Endodermal cell (in vitro differentiated cells): ENCODE measurements around the gene PRDM15. TPM values are rescaled to one million over a fixed set of nuclear protein-coding genes. Genes with fewer than 3 reads are reported as not detected.

Experiments used
- DNase-seq: peaks from one replicate; pipeline ENCODE4 v3.0.0-alpha.2; 2017
- H3K27ac ChIP-seq: 2 replicates; pipeline ENCODE4 v1.5.1; 2013; ENCODE audit warnings: mild to moderate bottlenecking, low read depth, low read length, moderate library complexity
- H3K27me3 ChIP-seq: 2 replicates; pipeline ENCODE4 v1.6.1; 2013; ENCODE audit warnings: mild to moderate bottlenecking, low read length, moderate library complexity; ENCODE audit not compliant: insufficient read depth, control insufficient read depth, poor library complexity, severe bottlenecking
- H3K36me3 ChIP-seq: 2 replicates; pipeline ENCODE4 v1.7.0; 2013; ENCODE audit warnings: mild to moderate bottlenecking, low read length, moderate library complexity; ENCODE audit not compliant: control insufficient read depth, insufficient read depth
- H3K4me1 ChIP-seq: one replicate; pipeline ENCODE4 v1.7.0; 2013; ENCODE audit warnings: low read length; ENCODE audit not compliant: control insufficient read depth, insufficient read depth
- H3K4me3 ChIP-seq: 2 replicates; pipeline ENCODE4 v1.5.1; 2013; ENCODE audit warnings: mild to moderate bottlenecking, low read length, moderate library complexity
- H3K9ac ChIP-seq: 2 replicates; pipeline ENCODE4 v1.6.1; 2013; ENCODE audit warnings: mild to moderate bottlenecking, low read length, moderate library complexity; ENCODE audit not compliant: poor library complexity, severe bottlenecking; ENCODE audit errors: extremely low read depth
- H3K9me3 ChIP-seq: 2 replicates; pipeline ENCODE4 v1.6.1; 2013; ENCODE audit warnings: mild to moderate bottlenecking, low read length, moderate library complexity; ENCODE audit not compliant: control insufficient read depth
- H3K27ac Mint-ChIP-seq: 2 replicates; pipeline ENCODE4 v1.8.0; 2020; ENCODE audit warnings: mixed read lengths
- H3K27me3 Mint-ChIP-seq: 2 replicates; pipeline ENCODE4 v1.8.0; 2021; ENCODE audit warnings: mild to moderate bottlenecking, mixed read lengths; ENCODE audit not compliant: insufficient read depth
- H3K36me3 Mint-ChIP-seq: 2 replicates; pipeline ENCODE4 v1.8.0; 2020; ENCODE audit warnings: low read depth, mixed read lengths
- H3K4me1 Mint-ChIP-seq: 2 replicates; pipeline ENCODE4 v1.8.0; 2020; ENCODE audit warnings: mixed read lengths
- H3K4me3 Mint-ChIP-seq: 2 replicates; pipeline ENCODE4 v1.8.0; 2020; ENCODE audit warnings: mild to moderate bottlenecking, moderate library complexity, mixed read lengths
- H3K9me3 Mint-ChIP-seq: 2 replicates; pipeline ENCODE4 v1.8.0; 2020; ENCODE audit warnings: mild to moderate bottlenecking, mixed read lengths
- CTCF ChIP-seq: fragments of 200-600 bp; sonication (generic); conservative IDR thresholded peaks from 2 replicates; pipeline ENCODE4 v1.5.0; 2021; ENCODE audit warnings: antibody characterized with exemption, mild to moderate bottlenecking
- WGBS, 2 experiments: methylation state at CpG; one replicate each; pipeline versions ENCODE4 v1.1.5 to v1.1.7; 2013; ENCODE audit warnings: missing lambda C conversion rate in 2 of 2, mixed read lengths in 1 of 2; ENCODE audit not compliant: insufficient coverage in 1 of 2, insufficient read length in 1 of 2; 5-methylcytosine and 5-hydroxymethylcytosine counted together
- total RNA-seq, 2 donors: library from RNA; stranded (reverse); fragmentation: NEBNext Ultra II Directional in 1 of 2; extraction: Animal tissue kit (Norgen Biotek cat#: 25700) in 1 of 2; gene quantifications; 2 replicates in 1 of 2; 3 replicates in 1 of 2; pipeline ENCODE4 v1.2.1, GENCODE V29; 2021

Gene PRDM15
- total RNA-seq, 2 donors from 2014 or later, result 8.8 to 10.1 TPM

DNA sequence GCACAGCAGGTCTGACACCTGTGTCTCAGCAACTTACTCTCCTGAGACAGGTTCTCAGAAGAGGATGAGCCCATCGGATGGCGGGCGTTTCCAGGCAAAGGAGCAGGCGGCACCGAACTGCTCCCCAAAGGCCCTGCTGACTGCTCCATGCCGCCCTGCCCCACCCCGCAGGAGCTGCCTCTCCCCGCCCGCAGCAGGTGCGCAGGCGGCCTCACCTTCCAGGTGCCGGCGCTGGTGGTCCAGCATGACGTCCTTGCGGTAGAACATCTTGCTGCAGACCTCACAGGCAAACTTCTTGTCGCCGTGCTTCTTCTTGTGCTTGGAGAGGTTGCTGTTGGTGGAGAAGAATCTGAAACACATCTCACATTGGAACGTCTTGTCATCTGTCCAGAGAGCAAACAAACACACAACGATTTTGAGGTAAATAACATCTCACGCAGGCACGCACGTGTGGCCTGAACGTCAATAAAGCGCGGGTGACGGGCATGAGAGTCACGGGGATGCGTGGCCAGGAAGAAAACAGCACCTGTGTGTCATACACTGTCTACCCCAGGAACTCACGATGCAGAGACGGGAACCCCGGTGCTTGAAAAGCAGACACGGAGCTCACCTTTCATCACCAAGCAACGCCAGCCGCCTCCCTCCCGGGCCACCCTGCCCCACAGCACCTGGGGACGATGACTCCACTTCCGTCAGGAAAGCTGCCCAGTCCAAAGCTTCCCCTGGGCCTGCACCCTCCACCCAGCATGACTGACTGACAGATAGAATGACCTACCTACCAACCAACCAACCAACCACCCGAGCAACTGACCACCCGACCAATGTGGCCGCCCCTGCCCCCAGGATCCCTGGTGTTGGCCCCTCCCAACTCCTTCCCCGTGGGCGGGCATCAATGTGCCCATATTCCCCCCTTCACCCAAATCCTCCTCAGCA is 50.9 kb downstream of the PRDM15 start:
- H3K9me3 ChIP-seq, result no peaks in the 10 kb centered on the region
- no peak for TF ChIP-seq CTCF
- no peak overlapping the region for H3K4me3 ChIP-seq
- H3K9ac ChIP-seq, result no peak overlapping the region
- no peak for DNase-seq
- no peak overlapping the region for H3K27ac ChIP-seq
- Mint-ChIP-seq H3K4me1 (no peaks in the 10 kb centered on the region), H3K36me3 (peaks cover 2% of the 10 kb centered on the region), H3K4me3 (no peak overlapping the region), H3K27me3 (no peaks in the 10 kb centered on the region), H3K27ac (no peak overlapping the region), H3K9me3 (no peaks in the 10 kb centered on the region)
- WGBS, 2 experiments, result 94 to 97% methylated on average over 35 to 42 of the region's 42 CpGs
- no peaks in the 10 kb centered on the region for H3K4me1 ChIP-seq
- no peaks in the 10 kb centered on the region for H3K27me3 ChIP-seq
- H3K36me3 ChIP-seq, result peaks cover 10% of the 10 kb centered on the region

DNA sequence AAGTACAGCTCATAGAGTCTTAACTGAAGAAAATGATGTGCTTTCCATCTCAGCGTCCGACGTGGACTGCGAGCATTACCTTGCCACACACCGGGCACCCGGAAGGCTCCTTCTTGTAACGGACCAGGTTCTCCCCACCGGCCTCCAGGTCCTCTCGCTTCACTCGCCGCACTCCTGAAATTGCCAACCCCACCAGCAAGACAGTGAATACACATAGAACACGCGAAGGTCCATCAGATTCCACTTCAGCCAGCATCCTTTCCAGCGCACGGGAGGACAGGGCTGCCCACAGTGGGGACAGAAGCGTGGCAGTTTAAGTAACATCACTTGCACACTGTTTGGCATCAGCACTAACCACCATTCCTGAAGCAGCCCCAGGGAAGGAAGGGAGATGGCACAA is 53.3 kb downstream of the PRDM15 start:
- Histone ChIP-seq H3K4me1 (no peaks in the 10 kb centered on the region), H3K27me3 (no peaks in the 10 kb centered on the region), H3K36me3 (peaks cover 8% of the 10 kb centered on the region), H3K27ac (no peak overlapping the region), H3K9ac (no peak overlapping the region), H3K9me3 (no peaks in the 10 kb centered on the region), H3K4me3 (no peak overlapping the region)
- 93 to 95% methylated on average over 13 to 16 of the region's 16 CpGs for WGBS, 2 experiments
- Mint-ChIP-seq H3K36me3 (peaks cover 2% of the 10 kb centered on the region), H3K9me3 (no peaks in the 10 kb centered on the region), H3K4me3 (no peak overlapping the region), H3K27ac (no peak overlapping the region), H3K4me1 (no peaks in the 10 kb centered on the region), H3K27me3 (no peaks in the 10 kb centered on the region)
- TF ChIP-seq CTCF, result no peak
- no peak for DNase-seq

- Histone ChIP-seq H3K4me1 (no peaks in the 10 kb centered on the region), H3K27ac (no peak overlapping the region), H3K36me3 (peaks cover 8% of the 10 kb centered on the region), H3K4me3 (no peak overlapping the region), H3K9ac (no peak overlapping the region), H3K27me3 (no peaks in the 10 kb centered on the region), H3K9me3 (no peaks in the 10 kb centered on the region)
- WGBS, 2 experiments, result 79 to 81% methylated on average over 11 to 15 of the region's 15 CpGs
- no peak for TF ChIP-seq CTCF
- Mint-ChIP-seq H3K4me1 (no peaks in the 10 kb centered on the region), H3K27ac (no peak overlapping the region), H3K4me3 (no peak overlapping the region), H3K36me3 (peaks cover 5% of the 10 kb centered on the region), H3K27me3 (no peaks in the 10 kb centered on the region), H3K9me3 (no peaks in the 10 kb centered on the region)
- DNase-seq, result no peak
These were observed 53.9 kb downstream of the PRDM15 start for GRCh38 chr21:41825216-41825615.
